Nephron progenitor cell (in vitro differentiated cells): ENCODE measurements around the gene GNA12.

ENCODE experiments used
- DNase-seq: peaks from one replicate; pipeline ENCODE4 v3.0.0; 2021
- H3K27ac Mint-ChIP-seq: 2 replicates; pipeline ENCODE4 v1.8.0; 2021; ENCODE audit warnings: mild to moderate bottlenecking, moderate library complexity, mixed read lengths
- H3K27me3 Mint-ChIP-seq: 2 replicates; pipeline ENCODE4 v1.8.0; 2021; ENCODE audit warnings: mild to moderate bottlenecking, low read depth, mixed read lengths; ENCODE audit not compliant: poor library complexity
- H3K36me3 Mint-ChIP-seq: 2 replicates; pipeline ENCODE4 v1.8.0; 2021; ENCODE audit warnings: low read depth, mixed read lengths
- H3K4me1 Mint-ChIP-seq: 2 replicates; pipeline ENCODE4 v1.8.0; 2021; ENCODE audit warnings: mixed read lengths
- H3K4me3 Mint-ChIP-seq: 2 replicates; pipeline ENCODE4 v1.8.0; 2021; ENCODE audit warnings: mild to moderate bottlenecking, moderate library complexity, mixed read lengths
- H3K9me3 Mint-ChIP-seq: 2 replicates; pipeline ENCODE4 v1.8.0; 2021; ENCODE audit warnings: mild to moderate bottlenecking, moderate library complexity, mixed read lengths
- CTCF ChIP-seq: fragments of 200-600 bp; sonication (generic); IDR thresholded peaks from 2 replicates; pipeline ENCODE4 v1.5.0; 2021; ENCODE audit warnings: antibody characterized with exemption

The GNA12 gene

GRCh38 chr7:2884161-2884560 is 40.1 kb upstream of the GNA12 start:
- DNase-seq = no peak
- Mint-ChIP-seq H3K9me3 (no peaks in the 10 kb centered on the region), H3K36me3 (no peaks in the 10 kb centered on the region), H3K4me1 (peaks cover 64% of the 10 kb centered on the region), H3K27ac (no peak overlapping the region), H3K4me3 (no peak overlapping the region), H3K27me3 (peaks cover 2% of the 10 kb centered on the region)
- no peak for TF ChIP-seq CTCF

GRCh38 chr7:2883101-2883500 is 39.0 kb upstream of the GNA12 start:
- H3K4me3 Mint-ChIP-seq = no peak overlapping the region
- DNase-seq = no peak
- H3K4me1 Mint-ChIP-seq = peaks cover 75% of the 10 kb centered on the region
- no peaks in the 10 kb centered on the region for H3K9me3 Mint-ChIP-seq
- no peaks in the 10 kb centered on the region for H3K36me3 Mint-ChIP-seq
- no peak for TF ChIP-seq CTCF
- H3K27me3 Mint-ChIP-seq = no peaks in the 10 kb centered on the region
- no peak overlapping the region for H3K27ac Mint-ChIP-seq

- H3K27me3 Mint-ChIP-seq = no peaks in the 10 kb centered on the region
- TF ChIP-seq CTCF = no peak
- H3K4me1 Mint-ChIP-seq = peaks cover 79% of the 10 kb centered on the region
- H3K9me3 Mint-ChIP-seq = no peaks in the 10 kb centered on the region
- no peak overlapping the region for H3K27ac Mint-ChIP-seq
- no peak overlapping the region for H3K4me3 Mint-ChIP-seq
- DNase-seq = peak; percentile 48
- H3K36me3 Mint-ChIP-seq = no peaks in the 10 kb centered on the region
Measured at GRCh38 chr7:2882111-2882510, 38.0 kb upstream of the GNA12 start.

- H3K27me3 Mint-ChIP-seq = peaks cover under 1% of the 10 kb centered on the region
- TF ChIP-seq CTCF = no peak
- DNase-seq = peak; percentile 49
- no peaks in the 10 kb centered on the region for H3K9me3 Mint-ChIP-seq
- H3K36me3 Mint-ChIP-seq = no peaks in the 10 kb centered on the region
- H3K27ac Mint-ChIP-seq = no peak overlapping the region
- no peak overlapping the region for H3K4me3 Mint-ChIP-seq
- H3K4me1 Mint-ChIP-seq = peaks cover 77% of the 10 kb centered on the region
Measured at GRCh38 chr7:2880874-2881533, 36.9 kb upstream of the GNA12 start.

GRCh38 chr7:2880051-2880450 is 35.9 kb upstream of the GNA12 start:
- H3K27me3 Mint-ChIP-seq = peaks cover 4% of the 10 kb centered on the region
- peak overlapping the region; percentile 47 for H3K4me3 Mint-ChIP-seq
- no peaks in the 10 kb centered on the region for H3K9me3 Mint-ChIP-seq
- peaks cover 85% of the 10 kb centered on the region for H3K4me1 Mint-ChIP-seq
- no peak for TF ChIP-seq CTCF
- no peaks in the 10 kb centered on the region for H3K36me3 Mint-ChIP-seq
- no peak for DNase-seq
- H3K27ac Mint-ChIP-seq = peak overlapping the region; percentile 44

GRCh38 chr7:2879354-2879753 is 35.2 kb upstream of the GNA12 start:
- H3K27me3 Mint-ChIP-seq = peaks cover 4% of the 10 kb centered on the region
- no peak overlapping the region for H3K27ac Mint-ChIP-seq
- peaks cover 91% of the 10 kb centered on the region for H3K4me1 Mint-ChIP-seq
- no peak for TF ChIP-seq CTCF
- no peaks in the 10 kb centered on the region for H3K36me3 Mint-ChIP-seq
- no peaks in the 10 kb centered on the region for H3K9me3 Mint-ChIP-seq
- no peak for DNase-seq
- no peak overlapping the region for H3K4me3 Mint-ChIP-seq
